Measurements from ENCODE around the gene SEPTIN6. TPM values are rescaled to one million over a fixed set of nuclear protein-coding genes. Genes with fewer than 3 reads are reported as not detected.

Gene SEPTIN6
- total RNA-seq, 1 donor from 2014 or later = 19.8 TPM

DNA sequence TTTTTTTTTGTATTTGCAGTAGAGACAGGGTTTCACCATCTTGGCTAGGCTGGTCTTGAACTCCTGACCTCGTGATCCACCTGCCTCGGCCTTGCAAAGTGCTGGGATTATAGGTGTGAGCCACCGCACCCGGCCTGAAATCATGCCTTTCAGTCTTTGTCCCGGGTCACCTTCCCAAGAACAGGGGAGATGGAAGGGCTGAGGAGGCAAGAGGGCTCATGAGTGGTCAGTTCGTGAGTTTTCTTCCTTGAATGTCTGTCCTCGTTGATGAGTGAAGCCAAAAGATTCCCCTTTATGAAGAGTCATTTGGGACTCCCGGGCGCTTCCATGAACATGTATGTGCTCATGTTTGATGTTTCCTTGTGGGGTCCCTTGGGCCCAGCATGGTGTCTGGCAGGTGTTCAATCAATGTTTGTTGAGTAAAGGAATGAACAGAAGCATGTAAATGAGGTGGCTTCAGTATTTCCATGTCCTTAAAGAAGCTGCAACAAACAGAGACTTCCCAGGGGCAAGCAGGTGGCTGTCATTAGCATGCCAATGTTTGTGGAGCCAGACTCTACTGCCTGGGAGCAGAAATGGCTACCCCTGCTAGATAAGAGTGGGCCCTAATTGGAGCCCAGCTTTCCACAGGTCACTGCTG lies 3.4 kb upstream of the SEPTIN6 start:
- Mint-ChIP-seq H3K9me3 (ENCODE audit: unreplicated experiment) (no peaks in the 10 kb centered on the region), H3K4me3 (ENCODE audit: unreplicated experiment) (no peak overlapping the region), H3K4me1 (ENCODE audit: unreplicated experiment) (peaks cover 5% of the 10 kb centered on the region), H3K36me3 (ENCODE audit: low read depth, unreplicated experiment) (no peaks in the 10 kb centered on the region), H3K27me3 (ENCODE audit: unreplicated experiment) (peaks cover 5% of the 10 kb centered on the region), H3K27ac (ENCODE audit: unreplicated experiment) (no peak overlapping the region)
- TF ChIP-seq, protein P1, sequence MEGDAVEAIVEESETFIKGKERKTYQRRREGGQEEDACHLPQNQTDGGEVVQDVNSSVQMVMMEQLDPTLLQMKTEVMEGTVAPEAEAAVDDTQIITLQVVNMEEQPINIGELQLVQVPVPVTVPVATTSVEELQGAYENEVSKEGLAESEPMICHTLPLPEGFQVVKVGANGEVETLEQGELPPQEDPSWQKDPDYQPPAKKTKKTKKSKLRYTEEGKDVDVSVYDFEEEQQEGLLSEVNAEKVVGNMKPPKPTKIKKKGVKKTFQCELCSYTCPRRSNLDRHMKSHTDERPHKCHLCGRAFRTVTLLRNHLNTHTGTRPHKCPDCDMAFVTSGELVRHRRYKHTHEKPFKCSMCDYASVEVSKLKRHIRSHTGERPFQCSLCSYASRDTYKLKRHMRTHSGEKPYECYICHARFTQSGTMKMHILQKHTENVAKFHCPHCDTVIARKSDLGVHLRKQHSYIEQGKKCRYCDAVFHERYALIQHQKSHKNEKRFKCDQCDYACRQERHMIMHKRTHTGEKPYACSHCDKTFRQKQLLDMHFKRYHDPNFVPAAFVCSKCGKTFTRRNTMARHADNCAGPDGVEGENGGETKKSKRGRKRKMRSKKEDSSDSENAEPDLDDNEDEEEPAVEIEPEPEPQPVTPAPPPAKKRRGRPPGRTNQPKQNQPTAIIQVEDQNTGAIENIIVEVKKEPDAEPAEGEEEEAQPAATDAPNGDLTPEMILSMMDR (IDR thresholded peaks at IDR 0.05; ENCODE audit: unreplicated experiment) = no peak
- DNase-seq (ENCODE audit: low spot score) = no peak

DNA sequence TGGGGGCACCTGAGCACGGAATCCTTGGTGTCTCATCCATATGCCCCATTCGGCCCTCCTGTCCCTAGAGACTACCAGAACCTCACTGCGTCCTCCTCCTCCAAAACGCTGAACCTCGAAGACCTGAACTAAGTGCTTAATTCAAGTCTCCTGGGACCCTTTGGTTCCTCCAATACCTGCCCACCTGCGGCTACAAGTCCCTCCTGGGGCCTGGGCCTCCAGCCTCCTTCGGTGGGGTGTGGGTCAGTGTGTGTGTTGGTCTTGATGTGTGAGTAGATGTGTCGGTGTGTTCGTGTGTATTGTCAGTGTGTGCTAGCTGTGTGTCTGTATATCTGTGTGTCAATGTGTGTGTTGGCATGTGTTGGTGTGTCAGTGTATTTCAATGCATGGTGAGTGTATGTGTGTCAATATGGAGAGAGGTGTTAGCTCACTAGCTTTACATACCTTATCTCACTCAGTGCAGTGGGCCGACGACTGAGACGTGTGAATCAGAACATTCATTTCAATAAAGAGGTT lies 2.6 kb upstream of the SEPTIN6 start:
- Mint-ChIP-seq H3K9me3 (ENCODE audit: unreplicated experiment) (no peaks in the 10 kb centered on the region), H3K27me3 (ENCODE audit: unreplicated experiment) (peaks cover 5% of the 10 kb centered on the region), H3K4me3 (ENCODE audit: unreplicated experiment) (no peak overlapping the region), H3K4me1 (ENCODE audit: unreplicated experiment) (peaks cover 5% of the 10 kb centered on the region), H3K36me3 (ENCODE audit: low read depth, unreplicated experiment) (no peaks in the 10 kb centered on the region), H3K27ac (ENCODE audit: unreplicated experiment) (no peak overlapping the region)
- DNase-seq (ENCODE audit: low spot score) = no peak
- TF ChIP-seq, protein P1 (IDR thresholded peaks at IDR 0.05; ENCODE audit: unreplicated experiment) = no peak

DNA sequence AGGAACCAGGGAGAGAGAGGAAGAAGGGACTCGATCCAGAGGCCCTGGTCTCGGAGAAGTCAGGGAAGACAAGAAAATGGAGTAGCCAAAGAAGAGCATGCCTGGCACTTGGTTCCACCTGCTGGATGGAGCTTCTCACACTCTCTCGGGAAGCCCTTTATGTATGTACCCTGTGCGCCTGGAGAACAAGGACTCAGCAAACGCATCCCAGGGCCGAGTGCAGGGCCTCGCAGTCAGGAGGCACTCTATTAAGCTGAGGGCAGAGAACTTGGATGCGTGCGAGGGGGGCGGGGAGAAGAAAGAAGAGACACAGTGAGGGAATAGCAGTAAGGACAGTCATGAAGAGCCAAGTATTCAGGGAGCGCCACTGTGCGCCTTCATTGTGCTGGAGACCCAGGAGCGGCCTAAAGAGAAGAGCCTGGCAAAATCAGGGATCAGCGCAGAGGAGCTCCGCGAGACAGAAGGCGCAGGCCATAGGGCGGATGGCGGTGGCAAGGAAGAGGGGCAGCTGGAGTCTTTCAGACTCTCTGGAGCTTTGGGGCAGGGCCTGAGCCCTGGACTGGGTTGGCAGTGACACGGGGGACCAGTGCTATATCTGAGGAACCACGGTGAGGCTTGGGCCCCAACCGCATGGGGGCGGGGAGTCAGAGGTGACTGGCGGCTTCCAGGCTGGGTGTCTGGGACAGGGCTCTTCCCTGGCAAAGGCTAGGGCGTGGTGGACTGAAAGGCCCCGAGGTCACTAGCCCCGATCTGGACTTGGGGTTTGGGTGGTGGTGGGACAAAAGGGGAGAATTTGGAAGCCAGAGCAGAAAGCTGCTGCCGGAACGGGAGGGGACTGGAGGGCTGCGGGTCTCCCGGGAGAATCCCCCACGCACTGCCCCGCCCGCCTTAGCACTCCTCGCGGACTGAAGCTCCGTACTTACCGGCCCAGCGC lies 1.9 kb upstream of the SEPTIN6 start:
- Mint-ChIP-seq H3K4me3 (ENCODE audit: unreplicated experiment) (no peak overlapping the region), H3K27ac (ENCODE audit: unreplicated experiment) (no peak overlapping the region), H3K9me3 (ENCODE audit: unreplicated experiment) (no peaks in the 10 kb centered on the region), H3K4me1 (ENCODE audit: unreplicated experiment) (peaks cover 5% of the 10 kb centered on the region), H3K36me3 (ENCODE audit: low read depth, unreplicated experiment) (no peaks in the 10 kb centered on the region), H3K27me3 (ENCODE audit: unreplicated experiment) (peaks cover 5% of the 10 kb centered on the region)
- TF ChIP-seq, protein P1 (IDR thresholded peaks at IDR 0.05; ENCODE audit: unreplicated experiment) = no peak
- DNase-seq (ENCODE audit: low spot score) = no peak

DNA sequence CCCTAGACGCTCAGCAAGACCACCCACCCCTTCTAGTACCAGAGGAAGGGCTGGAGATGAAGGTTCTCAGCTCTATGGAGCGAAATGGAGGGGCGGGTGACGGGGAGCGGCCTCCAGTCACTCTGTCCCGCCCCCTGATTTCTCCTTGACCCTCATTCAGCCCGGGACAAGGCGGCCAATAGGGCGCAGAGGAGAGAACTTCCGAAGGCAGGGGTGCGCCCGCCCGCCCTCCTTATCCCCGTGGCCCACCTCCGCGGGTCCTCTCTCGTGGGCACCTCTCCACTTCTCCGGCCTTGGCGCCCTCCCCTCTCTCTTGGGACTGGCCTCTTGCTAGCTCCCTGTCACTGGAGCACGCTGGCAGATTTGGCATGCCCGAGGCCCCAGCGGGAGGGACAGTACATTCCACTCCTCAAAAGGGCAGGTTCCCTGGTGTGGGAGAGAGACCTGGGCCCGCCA lies 1.1 kb upstream of the SEPTIN6 start:
- Mint-ChIP-seq H3K4me1 (ENCODE audit: unreplicated experiment) (peaks cover 5% of the 10 kb centered on the region), H3K9me3 (ENCODE audit: unreplicated experiment) (no peaks in the 10 kb centered on the region), H3K27me3 (ENCODE audit: unreplicated experiment) (peaks cover 5% of the 10 kb centered on the region), H3K36me3 (ENCODE audit: low read depth, unreplicated experiment) (no peaks in the 10 kb centered on the region), H3K4me3 (ENCODE audit: unreplicated experiment) (no peak overlapping the region), H3K27ac (ENCODE audit: unreplicated experiment) (no peak overlapping the region)
- no peak for DNase-seq (ENCODE audit: low spot score)
- TF ChIP-seq, protein P1 (IDR thresholded peaks at IDR 0.05; ENCODE audit: unreplicated experiment) = no peak

Data from endothelial cell (in vitro differentiated cells).